ENCODE measurements around the gene AEN.
"Not testable (repeated sequence)": the region's sequence is repeated elsewhere in the genome, so short reads cannot be mapped to it uniquely, and the experiment has no call there.

AEN gene

DNA sequence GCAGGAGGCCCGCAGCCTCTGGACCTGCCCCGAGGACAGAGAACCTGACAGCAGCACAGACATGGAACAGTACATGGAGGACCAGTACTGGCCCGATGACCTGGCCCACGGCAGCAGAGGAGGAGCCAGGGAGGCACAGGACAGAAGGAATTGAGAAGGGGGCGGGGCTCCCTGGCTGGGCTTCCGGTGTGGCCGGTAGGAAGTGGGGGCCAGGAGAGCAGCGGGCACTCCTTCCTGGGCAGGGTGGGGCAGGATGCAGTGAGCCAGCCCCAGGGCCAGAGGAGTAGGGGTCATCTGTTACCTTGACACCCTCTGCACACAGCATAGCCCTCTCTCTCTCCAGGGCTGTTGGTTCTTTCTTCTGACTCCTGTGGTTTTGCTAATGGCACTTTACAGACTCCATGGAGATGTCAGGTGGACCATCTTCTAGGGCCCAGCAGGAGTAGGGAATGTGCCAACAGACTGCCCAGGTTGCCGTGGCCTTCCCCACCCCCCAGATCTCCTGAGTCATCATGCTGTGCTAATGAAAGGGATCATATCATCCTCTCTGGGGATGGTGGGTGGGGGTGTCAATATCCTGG lies 9.1 kb downstream of the AEN start:
- TF ChIP-seq JUND (IDR thresholded peaks at IDR 0.05; ENCODE audit: low read depth): no peak
- DNase-seq (ENCODE audit: low read depth in 1 of 2, low spot score in 1 of 2): no peak
- in situ Hi-C loops (cut with HindIII; ENCODE audit: low pct_unique_long_range_greater_than_20kb, low sequenced_read_pairs): no loop called here

GRCh38 chr15:88630798-88631463 lies 9.8 kb downstream of the AEN start:
- in situ Hi-C loops (cut with HindIII; ENCODE audit: low pct_unique_long_range_greater_than_20kb, low sequenced_read_pairs): no loop called here
- no peak for DNase-seq (ENCODE audit: low read depth in 1 of 2, low spot score in 1 of 2)
- no peak for TF ChIP-seq JUND (IDR thresholded peaks at IDR 0.05; ENCODE audit: low read depth)

- in situ Hi-C loops (cut with HindIII; ENCODE audit: low pct_unique_long_range_greater_than_20kb, low sequenced_read_pairs): no loop called here
- DNase-seq (ENCODE audit: low read depth in 1 of 2, low spot score in 1 of 2): no peak
- no peak for TF ChIP-seq JUND (IDR thresholded peaks at IDR 0.05; ENCODE audit: low read depth)
Measured at GRCh38 chr15:88631464-88632028, 10.4 kb downstream of the AEN start.

DNA sequence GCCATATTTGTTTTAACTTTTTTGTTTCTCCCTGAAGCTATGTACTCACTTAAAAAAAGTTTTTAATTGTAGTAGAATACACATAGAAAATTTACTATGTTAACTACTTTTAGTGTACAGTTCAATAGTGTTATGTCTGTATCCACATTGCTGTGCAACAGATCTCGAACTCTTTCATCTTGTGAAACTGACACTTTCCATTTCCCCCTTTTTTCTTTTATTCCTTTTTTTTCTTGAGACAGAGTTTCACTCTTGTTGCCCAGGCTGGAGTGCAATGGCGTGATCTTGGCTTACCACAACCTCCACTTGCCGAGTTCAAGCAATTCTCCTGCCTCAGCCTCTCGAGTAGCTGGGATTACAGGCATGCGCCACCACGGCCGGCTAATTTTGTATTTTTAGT lies 11.7 kb downstream of the AEN start:
- DNase-seq (ENCODE audit: low read depth in 1 of 2, low spot score in 1 of 2); in situ Hi-C loops (cut with HindIII; ENCODE audit: low pct_unique_long_range_greater_than_20kb, low sequenced_read_pairs): not testable (repeated sequence)

- TF ChIP-seq JUND (IDR thresholded peaks at IDR 0.05; ENCODE audit: low read depth): no peak
- in situ Hi-C loops (cut with HindIII; ENCODE audit: low pct_unique_long_range_greater_than_20kb, low sequenced_read_pairs): no loop called here
- no peak for DNase-seq (ENCODE audit: low read depth in 1 of 2, low spot score in 1 of 2)
Measured at GRCh38 chr15:88634449-88634848, 13.3 kb downstream of the AEN start.

GRCh38 chr15:88635318-88635717 lies 14.2 kb downstream of the AEN start:
- in situ Hi-C loops (cut with HindIII; ENCODE audit: low pct_unique_long_range_greater_than_20kb, low sequenced_read_pairs): no loop called here
- no peak for TF ChIP-seq JUND (IDR thresholded peaks at IDR 0.05; ENCODE audit: low read depth)
- no peak for DNase-seq (ENCODE audit: low read depth in 1 of 2, low spot score in 1 of 2)

GRCh38 chr15:88636050-88636449 lies 14.9 kb downstream of the AEN start:
- DNase-seq (ENCODE audit: low read depth in 1 of 2, low spot score in 1 of 2): peak; percentile 31 to 84
- in situ Hi-C loops (cut with HindIII; ENCODE audit: low pct_unique_long_range_greater_than_20kb, low sequenced_read_pairs): no loop called here
- TF ChIP-seq JUND (IDR thresholded peaks at IDR 0.05; ENCODE audit: low read depth): peak; percentile 47; the same call in 1 of the 2 replicates

GRCh38 chr15:88636654-88637053 lies 15.5 kb downstream of the AEN start:
- DNase-seq (ENCODE audit: low read depth in 1 of 2, low spot score in 1 of 2): no peak
- in situ Hi-C loops (cut with HindIII; ENCODE audit: low pct_unique_long_range_greater_than_20kb, low sequenced_read_pairs): no loop called here
- no peak for TF ChIP-seq JUND (IDR thresholded peaks at IDR 0.05; ENCODE audit: low read depth)

DNA sequence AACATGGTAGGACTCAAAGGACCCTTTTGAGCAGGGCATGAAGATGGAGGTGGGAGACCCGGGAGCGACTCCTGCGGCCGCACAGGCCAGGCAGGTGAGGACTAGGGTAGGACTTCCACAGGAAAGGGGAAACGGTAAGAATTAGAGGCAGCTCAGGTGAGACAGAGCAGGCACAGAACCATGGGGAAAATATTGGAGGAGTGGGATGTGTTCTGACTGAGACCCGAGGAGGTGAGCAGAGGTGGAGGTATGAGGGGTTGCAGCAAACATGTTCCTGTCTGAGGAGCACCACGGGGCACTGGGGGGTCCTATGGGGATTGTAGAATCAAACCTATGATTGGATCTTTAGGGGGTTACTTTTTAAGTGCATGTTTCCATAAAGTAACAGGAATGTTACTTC lies 16.3 kb downstream of the AEN start:
- in situ Hi-C loops (cut with HindIII; ENCODE audit: low pct_unique_long_range_greater_than_20kb, low sequenced_read_pairs): no loop called here
- DNase-seq (ENCODE audit: low read depth in 1 of 2, low spot score in 1 of 2): no peak
- TF ChIP-seq JUND (IDR thresholded peaks at IDR 0.05; ENCODE audit: low read depth): no peak

GRCh38 chr15:88637841-88638625 lies 16.9 kb downstream of the AEN start:
- no peak for DNase-seq (ENCODE audit: low read depth in 1 of 2, low spot score in 1 of 2)
- no peak for TF ChIP-seq JUND (IDR thresholded peaks at IDR 0.05; ENCODE audit: low read depth)
- in situ Hi-C loops (cut with HindIII; ENCODE audit: low pct_unique_long_range_greater_than_20kb, low sequenced_read_pairs): no loop called here

GRCh38 chr15:88638626-88639372 lies 17.7 kb downstream of the AEN start, which contains the start of gene ISG20:
Gene ISG20 (plus strand): TSS chr15:88639016. CDS start chr15:88639367, 351 bp downstream.
- no peak for TF ChIP-seq JUND (IDR thresholded peaks at IDR 0.05; ENCODE audit: low read depth)
- in situ Hi-C loops (cut with HindIII; ENCODE audit: low pct_unique_long_range_greater_than_20kb, low sequenced_read_pairs): no loop called here
- DNase-seq (ENCODE audit: low read depth in 1 of 2, low spot score in 1 of 2): peak; percentile 81 to 91

- no peak for DNase-seq (ENCODE audit: low read depth in 1 of 2, low spot score in 1 of 2)
- no peak for TF ChIP-seq JUND (IDR thresholded peaks at IDR 0.05; ENCODE audit: low read depth)
- in situ Hi-C loops (cut with HindIII; ENCODE audit: low pct_unique_long_range_greater_than_20kb, low sequenced_read_pairs): no loop called here
Measured at GRCh38 chr15:88641959-88642452, 20.9 kb downstream of the AEN start.

DNA sequence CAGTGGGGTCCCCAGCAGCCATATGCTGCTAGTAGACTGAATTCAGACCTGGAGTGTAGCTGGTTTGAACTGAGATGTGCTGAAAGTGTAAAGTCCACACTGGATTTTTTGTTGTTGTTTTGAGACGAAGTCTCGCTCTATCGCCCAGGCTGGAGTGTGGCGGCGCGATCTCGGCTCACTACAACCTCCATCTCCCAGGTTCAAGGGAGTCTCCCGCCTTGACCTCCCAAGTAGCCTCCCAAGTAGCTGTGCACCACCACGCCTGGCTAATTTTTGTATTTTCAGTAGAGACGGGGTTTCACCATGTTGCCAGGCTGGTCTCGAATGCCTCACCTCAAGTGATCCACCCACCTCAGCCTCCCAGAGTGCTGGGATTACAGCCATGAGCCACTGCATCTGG lies 21.4 kb downstream of the AEN start:
- in situ Hi-C loops (cut with HindIII; ENCODE audit: low pct_unique_long_range_greater_than_20kb, low sequenced_read_pairs); DNase-seq (ENCODE audit: low read depth in 1 of 2, low spot score in 1 of 2): not testable (repeated sequence)

Measured in T47D (cell line).